Panc1 (cell line): ENCODE data around the gene FGGY. TPM values are rescaled to one million over a fixed set of nuclear protein-coding genes. Genes with fewer than 3 reads are reported as not detected.

Experiments
- ATAC-seq: fragments of 200-7000 bp; cut with Tn5 transposase; 2 replicates; pipeline ENCODE4 v1.9.1; 2020; ENCODE audit warnings: mild to moderate bottlenecking, moderate library complexity
- BruUV-seq: library from RNA; stranded (reverse); fragments of 400-500 nt; replicated peaks from 2 replicates; lab custom pipeline; 2021; lab: Mats Ljungman, UMichigan
- CTCF ChIA-PET: fragments of 300-600 bp; sonication (Branson Sonifier 250); formaldehyde crosslinking; loops from one replicate; lab custom pipeline; 2022; ENCODE audit warnings: antibody characterized with exemption; lab: Charles Lee
- POLR2A ChIA-PET: fragments of 300-600 bp; sonication (Branson Sonifier 250); formaldehyde crosslinking; loops from one replicate; lab custom pipeline; 2022; ENCODE audit warnings: antibody characterized with exemption; lab: Charles Lee
- DNase-seq: peaks from one replicate; pipeline ENCODE4 v3.0.0-alpha.2; 2010; ENCODE audit warnings: low read depth, low spot score
- H3K27ac ChIP-seq: 2 replicates; pipeline ENCODE4 v1.5.1; 2011; ENCODE audit warnings: mild to moderate bottlenecking, low read length, inconsistent platforms
- H3K27me3 ChIP-seq: fragments of 200-500 bp; sonication (Bioruptor generic); 2 replicates; pipeline ENCODE4 v1.6.0; 2014; ENCODE audit warnings: low read length, inconsistent platforms; ENCODE audit not compliant: control insufficient read depth, insufficient read depth
- H3K36me3 ChIP-seq: fragments of 200-500 bp; sonication (Bioruptor generic); 2 replicates; pipeline ENCODE4 v1.5.1; 2014; ENCODE audit warnings: inconsistent platforms, mild to moderate bottlenecking, low read length, moderate library complexity; ENCODE audit not compliant: control insufficient read depth, insufficient read depth
- H3K4me1 ChIP-seq: 2 replicates; pipeline ENCODE4 v1.5.1; 2011; ENCODE audit warnings: inconsistent platforms, mild to moderate bottlenecking, low read length, moderate library complexity; ENCODE audit not compliant: control insufficient read depth, insufficient read depth
- H3K4me3 ChIP-seq, 2 experiments: 2 replicates each; pipeline ENCODE4 v1.5.1; 2011 to 2012; ENCODE audit warnings: low read depth in 2 of 2, low read length in 2 of 2, mild to moderate bottlenecking in 2 of 2, inconsistent platforms in 1 of 2, moderate library complexity in 1 of 2
- H3K9me3 ChIP-seq: fragments of 200-500 bp; sonication (Bioruptor generic); 2 replicates; pipeline ENCODE4 v1.5.1; 2014; ENCODE audit warnings: low read depth, mild to moderate bottlenecking, inconsistent platforms, low read length, moderate library complexity; ENCODE audit not compliant: control insufficient read depth, insufficient read depth
- CTCF ChIP-seq: fragments of 450-650 bp; IDR thresholded peaks from 2 replicates; pipeline ENCODE4 v1.5.1; 2017; ENCODE audit warnings: mild to moderate bottlenecking
- POLR2AphosphoS5 ChIP-seq: IDR thresholded peaks from 2 replicates; pipeline ENCODE4 v1.6.1; 2012; ENCODE audit warnings: mild to moderate bottlenecking, low read depth, low read length, moderate library complexity
- SIN3A ChIP-seq: IDR thresholded peaks from 2 replicates; pipeline ENCODE4 v1.6.1; 2012; ENCODE audit warnings: low read depth, mild to moderate bottlenecking, low read length, moderate library complexity, borderline replicate concordance; ENCODE audit not compliant: insufficient read depth
- TCF7L2 ChIP-seq: IDR thresholded peaks from 2 replicates; pipeline ENCODE4 v1.6.1; 2011; ENCODE audit warnings: mild to moderate bottlenecking, low read depth, low read length, inconsistent platforms
- in situ Hi-C: cut with HindIII; loops from 2 replicates; pipeline ENCODE4 v1.10.0; 2016; ENCODE audit warnings: low sequenced_read_pairs, low pct_unique_long_range_greater_than_20kb
- intact Hi-C: fragments of 100-400 bp; cut with micrococcal nuclease; formaldehyde crosslinking; loops from one replicate; pipeline ENCODE4 v1.10.0; 2022; ENCODE audit not compliant: unreplicated experiment
- total RNA-seq: library from RNA; stranded (reverse); gene quantifications from one replicate; pipeline ENCODE4 v1.2.1, GENCODE V29; 2021; ENCODE audit not compliant: unreplicated experiment
- TF ChIP-seq, protein P1 (sequence below), 2 experiments: IDR thresholded peaks; 2 replicates each; pipeline ENCODE4 v1.6.1; 2011 to 2012; ENCODE audit warnings: low read depth in 2 of 2, control low read depth in 1 of 2, low read length in 1 of 2, mild to moderate bottlenecking in 1 of 2, moderate library complexity in 1 of 2; ENCODE audit not compliant: insufficient read depth in 1 of 2

The FGGY gene
- total RNA-seq, 1 experiment from 2014 or later: 15.5 TPM

DNA sequence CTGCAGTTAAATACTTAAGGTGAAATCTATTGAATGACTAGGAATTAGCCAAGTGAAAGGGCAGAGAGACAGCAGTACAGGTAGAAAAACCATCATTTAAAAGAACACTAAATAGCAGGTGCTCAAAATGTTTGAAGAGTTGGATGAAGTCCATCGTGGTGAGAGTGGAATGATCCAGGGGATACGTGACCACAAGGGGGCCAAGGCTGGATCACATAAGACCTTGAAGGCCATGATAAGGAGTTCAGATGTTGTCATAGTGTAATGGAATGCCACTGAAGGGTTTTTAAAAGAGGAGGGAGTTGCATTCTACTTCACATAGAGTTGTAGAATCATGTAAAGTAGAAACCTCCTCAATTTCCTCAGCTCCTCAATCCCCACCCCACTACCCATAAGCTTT is 483.1 kb downstream of the FGGY start:
- ChIA-PET POLR2A (no interaction called here), CTCF (no interaction called here)
- H3K9me3 ChIP-seq: no peaks in the 10 kb centered on the region
- TF ChIP-seq TCF7L2 (no peak), SIN3A (no peak), CTCF (peak; percentile 33)
- no peak for ATAC-seq
- no peak for DNase-seq
- in situ Hi-C loops (no loop called here), intact Hi-C loops (loop anchor here (5.0 kb wide), 1 partner anchor 167 kb away; no protein-coding TSS in a partner anchor)
- H3K36me3 ChIP-seq: no peaks in the 10 kb centered on the region
- H3K27me3 ChIP-seq: no peaks in the 10 kb centered on the region
- BruUV-seq: no TSS peak
- no peaks in the 10 kb centered on the region for H3K4me1 ChIP-seq
- no peak overlapping the region for H3K27ac ChIP-seq
- no peak overlapping the region for H3K4me3 ChIP-seq

DNA sequence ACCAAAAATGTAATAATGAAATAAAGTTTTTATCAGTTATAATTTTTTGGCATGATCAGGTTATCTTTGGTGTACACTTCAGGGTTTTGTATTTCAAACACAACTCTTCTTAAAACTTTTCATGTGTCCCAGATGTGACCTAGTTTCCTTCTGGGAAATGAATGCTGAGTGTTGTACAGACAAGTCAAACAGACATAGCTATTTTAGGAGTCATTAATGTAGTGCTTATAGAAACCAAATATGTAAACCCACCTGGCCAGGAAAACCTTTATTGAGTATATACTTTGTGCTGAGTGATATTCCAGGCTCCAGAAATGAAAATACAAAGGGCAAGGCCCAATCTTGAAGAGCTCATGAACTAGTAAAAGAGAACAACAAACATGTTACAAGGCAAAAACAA is 491.9 kb downstream of the FGGY start:
- H3K36me3 ChIP-seq: no peaks in the 10 kb centered on the region
- H3K4me1 ChIP-seq: no peaks in the 10 kb centered on the region
- in situ Hi-C loops: no loop called here
- TF ChIP-seq POLR2AphosphoS5: no peak
- TF ChIP-seq CTCF: no peak
- TF ChIP-seq TCF7L2: no peak
- TF ChIP-seq, protein P1, sequence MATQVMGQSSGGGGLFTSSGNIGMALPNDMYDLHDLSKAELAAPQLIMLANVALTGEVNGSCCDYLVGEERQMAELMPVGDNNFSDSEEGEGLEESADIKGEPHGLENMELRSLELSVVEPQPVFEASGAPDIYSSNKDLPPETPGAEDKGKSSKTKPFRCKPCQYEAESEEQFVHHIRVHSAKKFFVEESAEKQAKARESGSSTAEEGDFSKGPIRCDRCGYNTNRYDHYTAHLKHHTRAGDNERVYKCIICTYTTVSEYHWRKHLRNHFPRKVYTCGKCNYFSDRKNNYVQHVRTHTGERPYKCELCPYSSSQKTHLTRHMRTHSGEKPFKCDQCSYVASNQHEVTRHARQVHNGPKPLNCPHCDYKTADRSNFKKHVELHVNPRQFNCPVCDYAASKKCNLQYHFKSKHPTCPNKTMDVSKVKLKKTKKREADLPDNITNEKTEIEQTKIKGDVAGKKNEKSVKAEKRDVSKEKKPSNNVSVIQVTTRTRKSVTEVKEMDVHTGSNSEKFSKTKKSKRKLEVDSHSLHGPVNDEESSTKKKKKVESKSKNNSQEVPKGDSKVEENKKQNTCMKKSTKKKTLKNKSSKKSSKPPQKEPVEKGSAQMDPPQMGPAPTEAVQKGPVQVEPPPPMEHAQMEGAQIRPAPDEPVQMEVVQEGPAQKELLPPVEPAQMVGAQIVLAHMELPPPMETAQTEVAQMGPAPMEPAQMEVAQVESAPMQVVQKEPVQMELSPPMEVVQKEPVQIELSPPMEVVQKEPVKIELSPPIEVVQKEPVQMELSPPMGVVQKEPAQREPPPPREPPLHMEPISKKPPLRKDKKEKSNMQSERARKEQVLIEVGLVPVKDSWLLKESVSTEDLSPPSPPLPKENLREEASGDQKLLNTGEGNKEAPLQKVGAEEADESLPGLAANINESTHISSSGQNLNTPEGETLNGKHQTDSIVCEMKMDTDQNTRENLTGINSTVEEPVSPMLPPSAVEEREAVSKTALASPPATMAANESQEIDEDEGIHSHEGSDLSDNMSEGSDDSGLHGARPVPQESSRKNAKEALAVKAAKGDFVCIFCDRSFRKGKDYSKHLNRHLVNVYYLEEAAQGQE (IDR thresholded peaks at IDR 0.05; ENCODE audit: insufficient read depth in 1 of 2, low read depth in 2 of 2, low read length in 1 of 2): no peak
- TF ChIP-seq SIN3A: no peak
- H3K9me3 ChIP-seq: 0 out of 2 replicates have a peak, but pooled peaks cover 7% of the 10 kb centered on the region
- no peak overlapping the region for H3K4me3 ChIP-seq
- BruUV-seq: no TSS peak
- H3K27me3 ChIP-seq: no peaks in the 10 kb centered on the region
- no peak for DNase-seq
- ATAC-seq: no peak
- ChIA-PET POLR2A (no interaction called here), CTCF (no interaction called here)
- no peak overlapping the region for H3K27ac ChIP-seq
- intact Hi-C loops: no loop called here
